Brain pericyte (primary cell): ENCODE data around the gene ZNF276.
A peak's percentile ranks its signal among the peaks of the same experiment; 100 is the strongest.
"Not testable (repeated sequence)": the region's sequence is repeated elsewhere in the genome, so short reads cannot be mapped to it uniquely, and the experiment has no call there.

Source experiments
- DNase-seq: peaks from one replicate; pipeline ENCODE4 v3.0.0-alpha.2; 2012; ENCODE audit warnings: low read depth, low spot score

Gene ZNF276, protein sequence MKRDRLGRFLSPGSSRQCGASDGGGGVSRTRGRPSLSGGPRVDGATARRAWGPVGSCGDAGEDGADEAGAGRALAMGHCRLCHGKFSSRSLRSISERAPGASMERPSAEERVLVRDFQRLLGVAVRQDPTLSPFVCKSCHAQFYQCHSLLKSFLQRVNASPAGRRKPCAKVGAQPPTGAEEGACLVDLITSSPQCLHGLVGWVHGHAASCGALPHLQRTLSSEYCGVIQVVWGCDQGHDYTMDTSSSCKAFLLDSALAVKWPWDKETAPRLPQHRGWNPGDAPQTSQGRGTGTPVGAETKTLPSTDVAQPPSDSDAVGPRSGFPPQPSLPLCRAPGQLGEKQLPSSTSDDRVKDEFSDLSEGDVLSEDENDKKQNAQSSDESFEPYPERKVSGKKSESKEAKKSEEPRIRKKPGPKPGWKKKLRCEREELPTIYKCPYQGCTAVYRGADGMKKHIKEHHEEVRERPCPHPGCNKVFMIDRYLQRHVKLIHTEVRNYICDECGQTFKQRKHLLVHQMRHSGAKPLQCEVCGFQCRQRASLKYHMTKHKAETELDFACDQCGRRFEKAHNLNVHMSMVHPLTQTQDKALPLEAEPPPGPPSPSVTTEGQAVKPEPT

GRCh38 chr16:89720813-89721545 is at the start of gene ZNF276, which contains the start of gene VPS9D1:
TSS of gene ZNF276 (plus strand) at chr16:89721537. CDS start at chr16:89721641, 104 bp downstream.
TSS of gene VPS9D1 (minus strand) at chr16:89720898. CDS start at chr16:89720861, 37 bp downstream.
- no peak for DNase-seq

DNA sequence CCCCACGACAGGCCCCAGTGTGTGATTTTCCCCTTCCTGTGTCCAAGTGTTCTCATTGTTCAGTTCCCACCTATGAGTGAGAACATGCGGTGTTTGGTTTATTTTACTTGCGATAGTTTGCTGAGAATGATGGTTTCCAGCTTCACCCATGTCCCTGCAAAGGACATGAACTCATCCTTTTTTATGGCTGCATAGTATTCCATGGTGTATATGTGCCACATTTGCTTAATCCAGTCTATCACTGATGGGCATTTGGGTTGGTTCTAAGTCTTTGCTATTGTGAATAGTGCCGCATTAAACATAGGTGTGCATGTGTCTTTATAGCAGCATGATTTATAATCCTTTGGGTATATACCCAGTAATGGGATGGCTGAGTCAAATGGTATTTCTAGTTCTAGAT is 49.8 kb upstream of the ZNF276 start:
- DNase-seq, result not testable (repeated sequence)

DNA sequence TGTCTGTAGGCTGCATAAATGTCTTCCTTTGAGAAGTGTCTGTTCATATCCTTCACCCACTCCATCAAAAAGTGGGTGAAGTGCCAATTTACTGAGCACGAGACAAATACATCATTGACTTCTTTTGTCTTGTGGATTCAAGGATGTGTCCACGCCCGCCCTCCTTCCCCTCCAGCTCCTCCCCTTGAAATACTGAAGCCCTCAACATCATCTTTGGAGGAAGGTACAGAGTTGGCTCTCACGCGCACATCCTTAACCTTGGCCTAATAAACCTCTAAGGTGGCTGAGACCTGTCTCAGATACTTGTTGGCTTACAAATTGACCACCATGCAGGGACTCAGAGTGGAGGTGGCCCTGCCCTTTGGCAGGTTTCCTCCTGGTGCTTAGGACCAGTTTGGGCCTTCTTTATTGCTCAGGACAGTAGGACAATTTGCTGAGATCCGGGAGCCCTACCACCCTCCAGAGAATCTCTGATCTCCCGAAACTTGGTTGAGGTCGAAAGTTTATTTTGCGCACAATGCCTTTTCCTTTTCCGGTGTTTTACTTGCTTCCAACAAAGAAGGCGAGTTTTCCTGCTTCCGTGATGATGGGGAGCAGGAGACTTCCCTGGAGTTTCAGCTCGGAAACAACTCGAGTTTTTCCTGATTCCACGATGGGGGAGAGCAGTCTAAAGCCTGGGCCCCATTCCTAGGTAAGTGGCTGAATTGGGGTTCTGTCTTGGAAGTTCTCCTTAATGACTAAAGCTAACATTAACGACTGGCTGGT is 49.0 kb upstream of the ZNF276 start:
- DNase-seq, result no peak

DNA sequence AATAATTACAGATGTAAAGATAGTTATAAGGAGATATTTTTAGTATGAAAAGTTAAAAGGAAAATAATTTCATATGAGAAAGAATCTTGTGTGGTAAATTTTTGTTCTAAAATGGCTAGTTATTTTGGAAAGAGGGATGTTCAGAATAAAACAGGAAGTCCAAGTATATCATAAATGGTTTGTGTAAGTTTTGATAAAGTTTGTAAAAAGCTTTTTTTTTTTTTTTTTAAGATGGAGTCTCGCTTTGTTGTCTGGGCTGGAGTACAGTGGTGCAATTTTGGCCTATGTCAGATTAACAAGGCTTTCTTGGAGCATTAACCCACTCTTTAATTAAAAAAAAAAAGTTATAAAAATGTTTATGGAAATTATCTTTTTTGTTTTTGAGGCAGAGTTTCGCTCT is 43.1 kb upstream of the ZNF276 start:
- no peak for DNase-seq

DNA sequence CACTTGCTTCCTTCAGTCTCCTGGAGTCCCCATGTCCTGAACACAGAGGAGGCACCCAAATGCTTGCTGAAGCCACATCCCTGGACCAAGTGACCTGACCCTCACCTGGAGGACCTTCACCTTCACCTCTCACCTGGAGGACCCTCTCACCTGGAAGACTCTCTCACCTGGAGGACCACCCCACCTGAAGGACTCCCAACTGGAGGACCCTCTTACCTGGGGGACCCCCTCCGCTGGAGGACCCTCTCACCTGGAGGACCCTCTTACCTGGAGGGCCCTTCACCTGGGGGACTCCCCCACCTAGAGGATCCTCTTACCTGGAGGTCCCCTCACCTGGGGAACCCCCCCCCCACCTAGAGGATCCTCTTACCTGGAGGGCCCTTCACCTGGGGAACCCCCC is 35.4 kb upstream of the ZNF276 start:
- no peak for DNase-seq

- peak; percentile 80 for DNase-seq
Measured at GRCh38 chr16:89686520-89687091, 34.7 kb upstream of the ZNF276 start, which contains the start of gene CDK10. TSS of gene CDK10 (plus strand) at chr16:89686689. CDS start at chr16:89686711, 22 bp downstream.

GRCh38 chr16:89687092-89687940 is 34.0 kb upstream of the ZNF276 start:
- DNase-seq, result no peak

DNA sequence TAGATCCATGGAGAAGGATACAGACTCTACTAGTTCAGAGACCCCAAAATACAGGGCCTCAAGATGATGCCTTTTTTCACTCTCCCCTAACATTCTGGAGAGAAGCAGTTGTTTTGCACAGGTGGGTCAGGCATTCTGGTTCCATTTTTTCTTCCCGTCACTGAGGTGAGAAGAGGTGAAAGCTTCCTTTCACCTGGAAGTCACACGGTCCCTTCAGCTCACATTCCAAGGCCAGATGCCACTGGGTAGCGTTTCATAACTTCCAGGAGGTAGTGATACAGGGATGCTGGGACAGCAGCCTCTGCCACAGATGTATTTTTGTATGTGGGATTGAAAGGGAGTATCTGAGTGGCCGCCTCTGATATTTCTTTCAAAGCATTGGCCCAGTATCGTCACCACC is 32.9 kb upstream of the ZNF276 start:
- DNase-seq, result no peak

DNA sequence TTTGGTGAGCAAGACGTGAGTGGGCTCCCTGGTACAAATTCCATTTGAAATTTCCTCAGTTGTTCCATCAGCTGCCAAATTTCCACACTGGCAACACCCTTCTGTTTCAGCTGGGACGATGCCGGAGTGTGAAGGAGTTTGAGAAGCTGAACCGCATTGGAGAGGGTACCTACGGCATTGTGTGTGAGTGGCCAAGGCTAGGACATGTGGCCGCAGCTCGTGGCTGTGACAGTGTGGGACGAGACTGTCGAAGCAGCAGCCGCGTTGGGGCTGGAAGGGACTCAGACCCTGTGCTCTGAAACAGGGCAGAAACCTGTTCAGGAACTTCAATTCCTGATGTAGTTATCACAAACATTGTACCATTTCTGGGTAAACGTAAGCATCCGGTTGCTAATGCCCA is 32.2 kb upstream of the ZNF276 start:
- no peak for DNase-seq

GRCh38 chr16:89689621-89690020 is 31.7 kb upstream of the ZNF276 start:
- DNase-seq, result not testable (repeated sequence)

DNA sequence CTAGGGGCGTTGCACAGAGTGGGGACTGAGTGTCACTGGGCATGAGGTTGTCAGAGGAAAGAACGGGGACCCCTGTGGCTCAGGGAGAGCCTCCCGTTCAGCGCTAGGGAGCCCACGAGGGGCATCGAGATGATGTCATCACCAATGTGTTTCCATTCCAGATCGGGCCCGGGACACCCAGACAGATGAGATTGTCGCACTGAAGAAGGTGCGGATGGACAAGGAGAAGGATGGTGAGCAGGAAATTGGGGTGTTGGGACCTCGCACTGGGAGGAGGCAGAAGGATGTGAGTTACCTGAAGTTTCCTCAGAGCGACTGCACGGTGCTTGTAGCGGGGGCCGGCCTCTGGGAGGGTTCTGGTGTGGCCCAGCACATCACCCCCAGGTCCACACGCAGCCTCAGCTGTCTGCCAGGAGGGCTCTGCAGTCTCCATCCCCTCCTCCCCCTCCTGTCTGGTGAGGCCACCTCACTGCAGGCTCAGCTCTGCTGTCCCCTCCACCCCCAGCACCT is 30.9 kb upstream of the ZNF276 start:
- no peak for DNase-seq

GRCh38 chr16:89691231-89691985 is 29.9 kb upstream of the ZNF276 start:
- no peak for DNase-seq

- DNase-seq, result no peak
Measured at GRCh38 chr16:89691986-89692569, 29.3 kb upstream of the ZNF276 start.

DNA sequence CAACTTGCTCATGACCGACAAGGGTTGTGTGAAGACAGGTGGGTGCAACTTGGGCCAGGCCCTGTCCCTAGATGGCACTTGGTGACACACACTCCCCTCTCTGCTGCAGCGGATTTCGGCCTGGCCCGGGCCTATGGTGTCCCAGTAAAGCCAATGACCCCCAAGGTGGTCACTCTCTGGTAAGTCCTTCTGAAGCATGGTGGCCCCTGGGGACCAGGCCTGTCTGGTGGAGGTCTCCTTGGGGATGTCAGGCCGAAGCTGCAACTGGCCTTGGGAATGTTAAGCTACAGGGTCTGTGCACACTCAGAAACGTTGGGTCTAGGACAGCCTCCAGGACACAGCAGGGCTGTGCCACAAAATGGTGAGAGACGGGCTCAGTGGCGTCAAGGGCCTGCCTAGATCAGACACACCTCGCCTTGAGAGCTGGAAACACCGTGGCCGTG is 28.0 kb upstream of the ZNF276 start:
- no peak for DNase-seq

GRCh38 chr16:89693931-89694783 is 27.2 kb upstream of the ZNF276 start:
- no peak for DNase-seq

DNA sequence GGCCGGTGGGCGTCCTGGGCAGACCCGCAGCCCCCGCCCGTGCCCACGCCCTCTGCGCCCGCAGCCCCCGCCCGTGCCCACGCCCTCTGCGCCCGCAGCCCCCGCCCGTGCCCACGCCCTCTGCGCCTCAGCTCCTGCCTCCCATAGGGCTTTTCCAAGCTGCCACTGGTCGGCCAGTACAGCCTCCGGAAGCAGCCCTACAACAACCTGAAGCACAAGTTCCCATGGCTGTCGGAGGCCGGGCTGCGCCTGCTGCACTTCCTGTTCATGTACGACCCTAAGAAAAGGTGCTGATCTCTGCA is 26.6 kb upstream of the ZNF276 start:
- not testable (repeated sequence) for DNase-seq

DNA sequence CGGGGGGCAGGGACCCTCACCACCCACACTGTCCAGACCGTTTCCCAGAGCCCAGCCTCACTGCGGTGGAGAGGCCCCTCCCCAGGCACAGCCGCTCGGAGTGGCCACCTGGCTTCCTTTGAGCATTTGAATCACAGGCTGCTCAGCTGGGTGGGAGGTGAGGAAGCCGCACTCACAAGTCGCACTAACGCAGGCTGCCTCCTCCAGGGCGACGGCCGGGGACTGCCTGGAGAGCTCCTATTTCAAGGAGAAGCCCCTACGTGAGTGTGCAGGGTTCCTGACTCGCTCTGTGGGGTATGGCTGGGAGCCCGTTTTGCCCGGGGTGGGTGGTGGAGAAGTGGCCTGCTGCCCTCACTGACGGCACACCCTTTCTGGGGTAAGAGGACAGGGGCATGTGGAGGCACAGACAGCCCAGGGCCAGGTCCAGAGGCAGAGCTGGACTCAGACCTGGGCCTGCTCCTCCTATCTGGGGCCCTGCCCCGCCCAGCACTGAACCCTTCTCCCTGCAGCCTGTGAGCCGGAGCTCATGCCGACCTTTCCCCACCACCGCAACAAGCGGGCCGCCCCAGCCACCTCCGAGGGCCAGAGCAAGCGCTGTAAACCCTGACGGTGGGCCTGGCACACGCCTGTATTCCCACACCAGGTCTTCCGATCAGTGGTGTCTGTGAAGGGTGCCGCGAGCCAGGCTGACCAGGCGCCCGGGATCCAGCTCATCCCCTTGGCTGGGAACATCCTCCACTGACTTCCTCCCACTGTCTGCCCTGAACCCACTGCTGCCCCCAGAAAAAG is 26.1 kb upstream of the ZNF276 start:
- no peak for DNase-seq
